Activated CD4-positive, alpha-beta T cell treated with anti-CD3 and anti-CD28 coated beads, Interleukin-2, amount 10 ng/mL, durations not matched to agents 24 days and 14 days (primary cell): Measurements from ENCODE around the gene NPIPA5. TPM values are rescaled to one million over a fixed set of nuclear protein-coding genes. Genes with fewer than 3 reads are reported as not detected.
"Not testable (repeated sequence)": the region's sequence is repeated elsewhere in the genome, so short reads cannot be mapped to it uniquely, and the experiment has no call there.

ENCODE experiments used
- DNase-seq: peaks from one replicate; pipeline ENCODE4 v3.0.0; 2022
- H3K27ac Mint-ChIP-seq: one replicate; pipeline ENCODE4 v1.8.0; 2022; ENCODE audit warnings: mild to moderate bottlenecking, mixed read lengths
- H3K27me3 Mint-ChIP-seq: one replicate; pipeline ENCODE4 v1.8.0; 2022; ENCODE audit warnings: mixed read lengths
- H3K36me3 Mint-ChIP-seq: one replicate; pipeline ENCODE4 v1.8.0; 2022; ENCODE audit warnings: low read depth, mild to moderate bottlenecking, mixed read lengths
- H3K4me1 Mint-ChIP-seq: one replicate; pipeline ENCODE4 v1.8.0; 2021; ENCODE audit warnings: mixed read lengths
- H3K4me3 Mint-ChIP-seq: one replicate; pipeline ENCODE4 v1.8.0; 2022; ENCODE audit warnings: mild to moderate bottlenecking, moderate library complexity, mixed read lengths
- H3K9me3 Mint-ChIP-seq: one replicate; pipeline ENCODE4 v1.8.0; 2021; ENCODE audit warnings: mixed read lengths
- intact Hi-C: fragments of 100-400 bp; cut with micrococcal nuclease; formaldehyde crosslinking; loops from one replicate; pipeline ENCODE4 v1.15.1; 2023
- total RNA-seq: library from RNA; stranded (reverse); gene quantifications from 2 replicates; pipeline ENCODE4 v1.2.3, GENCODE V29; 2022

NPIPA5 gene
- total RNA-seq, 1 donor from 2014 or later: 11.8 TPM

DNA sequence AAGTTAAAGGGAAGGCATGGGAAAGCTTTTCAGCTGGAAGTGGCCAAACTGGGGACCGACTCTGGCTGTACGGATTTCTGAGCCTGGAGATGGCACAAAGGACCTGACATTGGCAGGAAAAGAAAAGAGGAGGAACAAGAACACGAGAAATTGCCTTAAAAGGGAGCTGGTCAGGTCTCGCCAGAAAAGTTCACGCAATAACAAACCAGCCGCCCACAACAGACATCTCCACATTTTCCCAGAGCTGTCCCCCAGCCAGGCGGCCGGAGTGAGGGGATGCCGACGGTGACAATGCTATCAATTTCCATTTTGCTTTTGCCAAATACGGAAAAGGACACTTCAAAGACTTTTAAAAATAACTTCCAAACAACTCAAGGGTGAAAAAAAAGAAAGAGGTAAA is 26.8 kb downstream of the NPIPA5 start:
- H3K4me3 Mint-ChIP-seq, DNase-seq, intact Hi-C loops, H3K27me3 Mint-ChIP-seq, H3K36me3 Mint-ChIP-seq, H3K4me1 Mint-ChIP-seq, H3K27ac Mint-ChIP-seq, H3K9me3 Mint-ChIP-seq: not testable (repeated sequence)

DNA sequence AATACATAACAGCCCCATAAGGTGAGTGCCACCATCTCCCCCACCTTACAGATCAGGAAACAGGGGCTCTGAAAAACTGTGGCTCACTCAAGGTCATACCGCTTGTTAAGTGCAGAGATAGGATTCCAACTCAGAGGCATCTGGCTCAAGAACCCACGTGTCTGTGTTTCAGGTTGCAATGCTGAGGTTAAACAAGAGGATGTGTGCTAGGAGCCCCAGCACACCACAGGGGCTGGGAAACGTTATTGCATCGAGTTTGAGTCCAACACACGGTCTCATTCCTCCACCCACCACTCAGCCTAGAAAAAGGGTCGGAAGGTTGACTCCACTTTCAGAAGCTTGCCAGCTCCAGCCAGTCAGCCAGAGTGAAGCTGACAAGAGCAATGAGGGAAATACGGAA is 29.4 kb downstream of the NPIPA5 start:
- H3K36me3 Mint-ChIP-seq, H3K27me3 Mint-ChIP-seq, H3K4me1 Mint-ChIP-seq, H3K27ac Mint-ChIP-seq, DNase-seq, intact Hi-C loops, H3K9me3 Mint-ChIP-seq, H3K4me3 Mint-ChIP-seq: not testable (repeated sequence)

DNA sequence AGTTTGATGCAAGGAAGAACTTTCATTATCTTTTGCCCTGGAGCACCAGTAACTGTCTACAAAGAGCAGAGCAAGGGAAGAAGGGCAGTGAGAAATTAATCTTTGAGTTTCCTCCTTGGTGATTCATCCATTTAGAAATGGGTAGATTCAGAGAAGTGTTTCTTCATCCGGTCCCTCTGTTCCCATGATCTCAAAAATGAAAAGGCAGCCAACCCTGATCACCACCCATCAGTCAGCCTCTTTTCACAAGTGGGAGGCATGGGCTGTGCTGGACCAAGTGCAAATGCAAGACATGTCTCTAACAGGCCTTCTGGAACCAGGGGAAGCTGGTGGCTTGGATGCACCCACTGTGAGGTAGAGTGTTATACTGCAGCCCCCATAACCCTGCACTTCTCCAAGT is 35.8 kb downstream of the NPIPA5 start:
- H3K27me3 Mint-ChIP-seq, DNase-seq, H3K27ac Mint-ChIP-seq, intact Hi-C loops, H3K9me3 Mint-ChIP-seq, H3K4me3 Mint-ChIP-seq, H3K4me1 Mint-ChIP-seq, H3K36me3 Mint-ChIP-seq: not testable (repeated sequence)

DNA sequence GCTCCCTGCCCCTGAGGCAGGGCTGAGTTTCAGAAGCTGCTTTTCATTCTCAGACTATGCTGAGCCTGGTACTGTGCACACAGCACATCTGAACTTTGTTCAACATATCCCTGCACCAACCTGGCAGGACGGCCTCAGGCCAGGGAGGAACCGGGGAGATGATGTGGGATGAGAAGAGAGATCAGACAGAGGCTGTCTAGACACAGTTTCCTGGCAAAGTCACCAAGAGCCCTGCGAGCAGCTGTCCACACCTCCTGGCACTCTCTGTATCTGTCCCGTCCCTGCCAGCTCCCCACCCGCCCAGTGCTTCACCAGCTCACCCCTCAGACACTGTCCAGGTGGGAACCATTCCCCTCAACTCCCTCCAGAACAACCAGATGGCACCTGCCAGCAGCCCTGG is 39.1 kb downstream of the NPIPA5 start:
- H3K9me3 Mint-ChIP-seq, H3K36me3 Mint-ChIP-seq, H3K4me3 Mint-ChIP-seq, DNase-seq, H3K27me3 Mint-ChIP-seq, intact Hi-C loops, H3K4me1 Mint-ChIP-seq, H3K27ac Mint-ChIP-seq: not testable (repeated sequence)

DNA sequence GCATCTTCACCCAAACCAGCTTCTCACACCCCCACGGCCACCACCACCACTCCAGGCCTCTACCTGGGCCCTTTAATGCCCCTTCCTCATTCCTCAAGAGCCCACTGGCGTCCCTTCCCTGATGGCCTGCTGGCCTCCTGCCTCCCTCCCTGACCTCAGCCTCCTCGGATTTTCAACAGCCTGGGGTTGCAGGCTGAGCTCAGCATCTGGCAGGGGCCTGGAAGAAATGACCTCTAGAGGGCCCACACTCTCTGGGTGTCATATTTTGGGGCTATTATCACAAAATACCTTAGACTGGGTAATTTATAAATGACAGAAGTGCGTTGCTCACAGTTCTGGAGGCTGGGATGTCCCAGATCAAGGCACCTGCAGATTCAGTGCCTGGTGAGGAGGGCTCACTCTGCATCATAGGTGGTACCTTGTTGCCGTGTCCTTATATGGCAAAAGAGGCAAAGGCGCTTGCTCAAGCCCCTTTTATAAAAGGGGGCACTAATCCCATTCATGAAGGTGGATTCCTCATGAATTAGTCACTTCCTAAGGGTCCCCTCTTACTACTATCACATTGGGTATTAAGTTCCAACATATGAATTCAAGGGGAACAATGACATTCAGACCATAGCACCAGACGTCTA is 40.0 kb downstream of the NPIPA5 start:
- H3K4me3 Mint-ChIP-seq, H3K9me3 Mint-ChIP-seq, H3K4me1 Mint-ChIP-seq, intact Hi-C loops, H3K27me3 Mint-ChIP-seq, DNase-seq, H3K36me3 Mint-ChIP-seq, H3K27ac Mint-ChIP-seq: not testable (repeated sequence)

DNA sequence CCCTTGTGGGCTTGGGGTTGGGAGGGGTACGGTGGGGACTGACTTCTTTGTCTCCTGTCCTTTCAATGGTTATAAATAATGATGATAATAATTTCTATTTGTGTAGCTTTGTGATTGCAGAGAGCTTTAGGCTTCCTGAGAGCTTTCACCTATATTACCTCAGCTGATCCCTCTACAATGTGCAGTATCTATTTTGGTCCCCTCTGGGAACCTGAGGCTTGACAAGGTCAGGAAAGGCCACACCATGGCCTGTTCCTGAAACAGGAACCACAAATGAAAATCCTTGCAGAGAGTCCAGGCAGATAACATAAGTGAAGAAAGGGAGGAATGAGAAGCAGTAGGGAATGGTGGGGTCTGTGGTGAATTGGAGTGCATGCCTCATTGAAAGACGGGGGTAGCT is 42.5 kb downstream of the NPIPA5 start:
- H3K4me3 Mint-ChIP-seq, H3K27ac Mint-ChIP-seq, DNase-seq, H3K27me3 Mint-ChIP-seq, H3K36me3 Mint-ChIP-seq, H3K9me3 Mint-ChIP-seq, H3K4me1 Mint-ChIP-seq, intact Hi-C loops: not testable (repeated sequence)

DNA sequence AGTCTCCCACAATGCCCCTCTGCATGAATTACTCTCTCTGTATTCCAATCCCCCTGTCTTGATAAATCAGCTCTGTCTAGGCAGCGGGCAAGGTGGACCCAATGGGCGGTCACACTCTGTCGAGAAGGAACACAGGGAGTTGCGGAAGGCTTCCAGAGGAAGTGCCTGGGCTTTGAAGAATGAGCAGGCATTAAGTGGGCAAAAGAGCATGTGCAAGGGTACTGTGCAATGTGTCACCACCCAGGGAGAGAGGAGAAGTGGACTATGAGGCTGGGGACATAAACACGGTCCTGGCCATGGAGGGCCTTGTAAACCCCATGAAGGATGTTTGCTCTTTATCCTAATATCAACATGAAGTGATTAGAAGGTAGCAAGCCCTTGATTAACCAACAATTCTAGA is 44.1 kb downstream of the NPIPA5 start:
- intact Hi-C loops, H3K4me1 Mint-ChIP-seq, H3K27me3 Mint-ChIP-seq, DNase-seq, H3K27ac Mint-ChIP-seq, H3K4me3 Mint-ChIP-seq, H3K9me3 Mint-ChIP-seq, H3K36me3 Mint-ChIP-seq: not testable (repeated sequence)

DNA sequence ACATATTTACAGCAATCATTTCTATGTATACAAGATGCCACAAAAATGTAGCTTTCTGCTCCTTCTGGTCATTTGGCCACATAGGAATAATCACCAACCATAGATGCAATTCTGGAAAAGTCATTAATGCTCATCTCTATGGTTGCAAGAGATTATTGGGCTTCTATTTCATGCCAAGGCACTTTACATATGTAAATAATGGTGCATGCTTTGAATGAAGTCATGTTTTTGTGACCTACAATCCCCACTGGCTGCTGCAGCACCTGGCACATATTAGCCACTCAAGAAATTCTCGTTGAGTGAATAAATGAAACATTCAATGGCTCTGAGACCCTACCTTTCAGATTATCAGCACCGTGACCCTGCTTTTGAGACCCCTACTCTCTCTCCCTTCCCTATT is 47.1 kb downstream of the NPIPA5 start:
- H3K36me3 Mint-ChIP-seq, H3K9me3 Mint-ChIP-seq, intact Hi-C loops, H3K27ac Mint-ChIP-seq, H3K27me3 Mint-ChIP-seq, H3K4me1 Mint-ChIP-seq, DNase-seq, H3K4me3 Mint-ChIP-seq: not testable (repeated sequence)

DNA sequence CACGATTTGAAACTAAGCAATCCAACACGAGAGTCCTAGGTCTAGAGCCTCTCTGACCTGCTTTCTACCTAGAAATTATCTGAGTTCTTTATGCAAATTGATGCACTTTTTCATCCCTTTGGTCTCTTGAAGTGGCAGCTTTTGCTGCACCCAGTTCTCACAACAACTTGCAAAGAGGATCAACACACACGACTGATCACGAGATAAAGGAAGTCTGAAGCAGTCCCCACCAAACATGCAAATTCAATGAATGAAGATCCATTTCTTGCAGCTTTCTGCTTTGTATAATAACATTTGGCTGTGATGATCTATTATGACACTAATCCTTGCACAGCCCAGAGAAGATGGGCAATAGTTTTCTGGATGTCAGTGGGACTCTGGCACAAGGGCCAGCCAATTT is 53.1 kb downstream of the NPIPA5 start:
- H3K36me3 Mint-ChIP-seq, H3K27ac Mint-ChIP-seq, H3K27me3 Mint-ChIP-seq, intact Hi-C loops, H3K9me3 Mint-ChIP-seq, DNase-seq, H3K4me1 Mint-ChIP-seq, H3K4me3 Mint-ChIP-seq: not testable (repeated sequence)

DNA sequence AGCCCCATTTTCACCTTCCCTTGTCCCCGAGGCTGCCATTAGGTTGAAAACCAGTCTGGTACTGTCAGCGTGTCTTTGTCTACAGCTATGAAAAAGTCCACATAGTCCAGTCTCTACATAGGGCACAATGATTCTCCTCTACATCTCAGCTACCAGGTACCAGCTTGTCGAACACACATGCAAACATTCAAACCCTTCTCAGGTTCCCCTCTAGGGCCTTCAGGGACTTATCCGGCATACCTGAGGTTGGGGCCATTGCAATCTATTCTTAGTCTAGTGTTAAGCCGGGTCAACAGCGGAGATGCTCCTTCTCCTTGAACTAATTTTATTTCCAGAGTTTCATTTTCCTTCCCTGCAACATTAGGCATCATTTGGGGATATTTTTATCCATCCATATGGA is 54.7 kb downstream of the NPIPA5 start:
- DNase-seq, H3K9me3 Mint-ChIP-seq, H3K4me1 Mint-ChIP-seq, H3K27me3 Mint-ChIP-seq, H3K27ac Mint-ChIP-seq, intact Hi-C loops, H3K36me3 Mint-ChIP-seq, H3K4me3 Mint-ChIP-seq: not testable (repeated sequence)

DNA sequence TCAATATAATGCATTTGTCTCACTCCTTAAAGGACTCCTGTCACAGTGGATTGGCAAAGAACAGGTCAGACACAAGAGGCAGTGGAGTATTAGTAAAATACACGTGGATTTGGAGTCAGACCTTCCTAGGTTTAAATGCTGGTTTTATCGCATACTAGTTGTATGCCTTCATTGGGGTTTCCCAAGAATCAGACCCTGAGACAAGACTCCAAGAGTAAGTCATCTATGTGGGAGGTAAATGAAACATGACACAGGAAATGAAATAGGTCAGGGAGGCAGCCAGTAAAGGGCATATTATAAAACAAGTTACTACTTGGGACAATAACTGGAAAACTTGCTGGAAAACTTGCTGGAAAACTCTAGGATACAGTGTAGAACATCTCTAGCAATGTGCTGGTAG is 56.9 kb downstream of the NPIPA5 start:
- H3K36me3 Mint-ChIP-seq, H3K9me3 Mint-ChIP-seq, H3K27ac Mint-ChIP-seq, H3K27me3 Mint-ChIP-seq, DNase-seq, intact Hi-C loops, H3K4me3 Mint-ChIP-seq, H3K4me1 Mint-ChIP-seq: not testable (repeated sequence)

DNA sequence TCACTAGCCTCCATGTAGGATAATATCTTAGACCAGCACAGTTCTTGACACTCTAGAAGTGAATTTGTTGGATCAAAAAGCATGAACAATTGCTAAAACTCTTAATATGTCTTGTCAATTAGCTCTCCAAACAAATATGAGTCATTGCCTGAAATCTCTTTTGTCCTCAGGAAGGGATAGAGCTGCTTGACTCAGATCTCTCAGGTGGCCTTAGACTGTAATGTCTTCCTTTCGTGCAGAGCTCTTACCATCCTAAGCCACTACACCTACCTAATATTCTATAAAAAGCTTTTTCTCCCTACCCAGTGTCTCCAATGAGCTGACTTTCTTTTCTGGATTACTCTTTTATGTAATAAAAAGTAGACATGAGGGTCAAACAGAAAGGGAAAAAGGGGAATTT is 63.5 kb downstream of the NPIPA5 start:
- H3K36me3 Mint-ChIP-seq, intact Hi-C loops, DNase-seq, H3K9me3 Mint-ChIP-seq, H3K4me3 Mint-ChIP-seq, H3K27me3 Mint-ChIP-seq, H3K27ac Mint-ChIP-seq, H3K4me1 Mint-ChIP-seq: not testable (repeated sequence)

Other genes with a start within 250 kb of the NPIPA5 start
- 0.09 and 0.21 TPM in 2 replicates for gene MPV17L, start 17.5 kb upstream of the NPIPA5 start, total RNA-seq
- 15.5 and 17.0 TPM in 2 replicates for gene BMERB1, start 56.3 kb upstream of the NPIPA5 start, total RNA-seq